Measurements from ENCODE around the gene ZFP1.
"Not testable (repeated sequence)": the region's sequence is repeated elsewhere in the genome, so short reads cannot be mapped to it uniquely, and the experiment has no call there.

Gene ZFP1

DNA sequence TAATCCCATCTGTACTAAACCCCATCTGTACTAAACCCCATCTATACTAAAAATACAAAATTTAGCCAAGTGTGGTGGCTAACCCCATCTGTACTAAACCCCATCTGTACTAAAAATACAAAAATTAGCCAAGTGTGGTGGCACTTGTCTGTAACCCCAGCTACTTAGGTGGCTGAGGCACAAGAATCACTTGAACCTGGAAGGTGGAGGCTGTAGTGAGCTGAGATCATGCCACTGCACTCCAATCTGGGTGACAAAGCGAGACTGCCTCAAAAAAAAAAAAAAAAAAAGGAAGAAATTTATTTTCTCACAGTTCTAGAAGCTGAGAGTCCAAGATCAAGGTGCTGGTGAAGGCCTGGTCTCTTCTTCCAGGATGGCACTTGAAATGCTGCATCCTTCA, 12.1 kb downstream of the ZFP1 start:
- DNase-seq, result no peak

DNA sequence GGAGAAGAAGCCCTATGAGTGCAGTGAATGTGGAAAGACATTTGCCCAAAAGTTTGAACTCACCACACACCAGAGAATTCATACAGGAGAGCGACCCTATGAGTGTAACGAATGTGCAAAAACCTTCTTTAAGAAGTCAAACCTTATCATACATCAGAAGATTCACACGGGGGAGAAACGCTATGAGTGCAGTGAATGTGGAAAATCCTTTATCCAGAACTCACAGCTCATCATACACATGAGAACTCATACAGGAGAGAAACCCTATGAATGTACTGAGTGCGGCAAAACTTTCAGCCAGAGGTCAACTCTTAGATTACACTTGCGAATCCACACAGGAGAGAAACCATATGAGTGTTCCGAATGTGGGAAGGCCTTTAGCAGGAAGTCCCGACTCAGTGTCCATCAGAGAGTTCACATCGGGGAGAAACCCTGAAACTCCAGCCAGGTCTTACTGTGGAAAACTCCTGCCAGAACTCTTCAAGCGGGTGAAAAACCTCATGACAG, 21.6 kb downstream of the ZFP1 start:
- DNase-seq, result no peak

DNA sequence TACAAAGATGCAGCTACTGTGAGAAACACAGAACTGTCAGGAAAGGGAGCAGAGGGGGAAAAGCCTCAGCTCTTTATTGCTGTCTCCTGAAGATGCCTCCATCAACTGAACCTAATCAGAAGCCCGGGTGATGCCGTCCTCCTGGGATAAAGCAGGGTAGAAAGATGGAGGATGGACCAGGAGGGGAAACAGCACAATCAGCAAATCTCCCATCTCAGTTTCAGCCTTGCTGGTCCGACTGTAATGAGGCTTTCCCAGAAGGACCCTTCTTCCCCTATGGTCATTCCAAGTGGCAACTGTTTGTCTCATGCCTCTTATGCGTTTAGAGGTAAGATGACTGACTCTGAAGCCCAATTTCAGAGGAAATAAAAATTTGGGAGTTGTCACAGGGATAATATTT, 24.3 kb downstream of the ZFP1 start:
- DNase-seq, result no peak

DNA sequence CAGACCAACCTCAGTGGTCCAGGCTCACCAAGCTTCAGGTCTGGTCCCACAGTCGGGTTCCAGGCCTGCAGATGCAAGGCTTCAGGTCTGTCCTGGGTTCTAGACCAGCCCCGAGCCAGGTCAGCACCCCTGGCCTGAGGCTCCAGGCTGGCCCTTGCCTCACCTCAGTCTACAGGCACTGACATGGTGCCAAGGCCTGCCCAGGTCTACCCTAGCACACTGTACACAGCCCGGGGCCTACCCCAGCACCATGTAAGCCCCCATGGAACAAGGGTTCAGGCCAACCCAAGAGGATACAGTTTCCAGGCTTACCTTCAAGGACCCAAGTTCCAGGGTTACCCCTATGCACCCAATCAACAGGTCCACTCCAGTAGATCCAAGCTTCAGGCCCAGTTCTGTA, 26.8 kb downstream of the ZFP1 start:
- DNase-seq, result no peak

DNA sequence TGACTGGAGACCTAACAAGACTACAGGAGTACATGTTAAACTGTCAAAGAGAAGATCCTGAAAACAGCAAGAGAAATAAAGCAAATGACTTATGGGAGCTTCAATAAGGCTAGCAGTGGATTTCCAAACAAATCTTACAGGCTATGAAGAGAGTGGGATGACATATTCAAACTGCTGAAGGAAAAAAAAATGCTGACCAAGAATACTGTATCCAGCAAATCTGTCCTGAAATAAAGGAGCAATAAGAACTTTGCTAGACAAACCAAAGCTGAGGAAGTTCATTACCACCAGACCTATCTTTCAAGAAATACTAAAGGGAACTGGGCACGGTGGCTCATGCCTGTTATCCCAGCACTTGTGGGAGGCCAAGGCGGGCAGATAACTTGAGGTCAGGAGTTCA, 28.6 kb downstream of the ZFP1 start:
- DNase-seq, result no peak

DNA sequence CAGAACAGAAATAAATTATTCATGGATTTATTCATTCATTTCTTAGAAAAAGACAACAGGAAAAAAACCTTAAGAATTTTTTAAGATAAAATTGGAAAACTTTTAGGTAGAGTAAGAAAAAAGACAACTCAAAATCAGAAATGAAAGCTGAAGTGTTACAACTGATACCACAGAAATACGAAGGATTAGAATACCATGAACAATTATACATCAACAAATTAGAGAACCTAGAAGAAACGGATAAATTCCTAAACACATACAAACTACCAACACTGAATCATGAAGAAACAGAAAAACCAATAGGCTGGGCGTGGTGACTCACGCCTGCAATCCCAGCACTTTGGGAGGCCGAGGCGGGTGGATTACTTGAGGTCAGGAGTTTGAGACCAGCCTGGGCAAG, 30.9 kb downstream of the ZFP1 start:
- no peak for DNase-seq

DNA sequence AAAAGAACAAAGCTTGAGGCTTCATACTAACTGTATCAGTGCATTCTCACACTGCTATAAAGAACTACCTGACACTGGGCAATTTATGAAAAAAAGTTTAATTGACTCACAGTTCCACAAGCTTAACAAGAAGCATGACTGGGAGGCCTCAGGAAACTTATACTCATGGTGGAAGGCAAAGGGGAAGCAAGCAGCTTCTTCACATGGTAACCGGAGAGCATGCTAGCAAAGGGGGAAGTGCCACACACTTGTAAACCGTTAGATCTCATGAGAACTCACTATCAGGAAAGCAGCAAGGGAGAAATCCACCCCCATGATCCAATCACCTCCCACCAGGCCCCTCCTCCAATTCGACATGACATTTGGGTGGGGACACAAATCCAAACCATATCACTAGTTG, 33.3 kb downstream of the ZFP1 start:
- no peak for DNase-seq

DNA sequence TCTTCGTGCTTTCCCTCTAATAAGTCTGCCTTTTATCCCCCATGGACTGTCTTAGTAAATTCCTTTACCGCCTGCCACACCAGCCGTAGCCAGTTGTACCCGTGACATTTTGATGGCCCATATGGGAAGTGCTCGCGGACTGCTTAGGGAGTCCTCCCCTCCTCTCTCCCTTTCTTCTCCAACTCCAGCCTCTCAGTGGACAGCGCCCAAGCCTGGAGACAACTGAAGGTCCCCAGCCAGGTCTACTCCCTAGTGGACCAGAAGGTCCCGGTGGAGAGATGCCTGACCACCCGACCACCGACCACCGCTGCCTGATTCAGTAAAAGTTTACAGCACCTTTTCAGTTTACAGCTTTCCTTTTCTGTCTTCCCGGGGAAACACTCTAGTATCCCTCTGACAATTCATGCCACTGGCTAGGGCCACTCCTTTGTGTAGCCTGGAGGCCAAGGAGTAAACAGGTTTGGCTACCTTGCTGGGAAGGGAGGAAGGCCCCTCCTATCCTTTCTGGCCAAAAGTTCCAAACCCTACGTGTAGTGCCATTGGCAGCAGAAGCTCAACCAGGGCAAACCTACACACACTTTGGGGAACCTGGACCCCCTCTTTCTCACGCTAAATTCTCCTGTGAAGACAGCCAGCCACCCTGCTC, 40.6 kb downstream of the ZFP1 start:
- DNase-seq, result no peak

DNA sequence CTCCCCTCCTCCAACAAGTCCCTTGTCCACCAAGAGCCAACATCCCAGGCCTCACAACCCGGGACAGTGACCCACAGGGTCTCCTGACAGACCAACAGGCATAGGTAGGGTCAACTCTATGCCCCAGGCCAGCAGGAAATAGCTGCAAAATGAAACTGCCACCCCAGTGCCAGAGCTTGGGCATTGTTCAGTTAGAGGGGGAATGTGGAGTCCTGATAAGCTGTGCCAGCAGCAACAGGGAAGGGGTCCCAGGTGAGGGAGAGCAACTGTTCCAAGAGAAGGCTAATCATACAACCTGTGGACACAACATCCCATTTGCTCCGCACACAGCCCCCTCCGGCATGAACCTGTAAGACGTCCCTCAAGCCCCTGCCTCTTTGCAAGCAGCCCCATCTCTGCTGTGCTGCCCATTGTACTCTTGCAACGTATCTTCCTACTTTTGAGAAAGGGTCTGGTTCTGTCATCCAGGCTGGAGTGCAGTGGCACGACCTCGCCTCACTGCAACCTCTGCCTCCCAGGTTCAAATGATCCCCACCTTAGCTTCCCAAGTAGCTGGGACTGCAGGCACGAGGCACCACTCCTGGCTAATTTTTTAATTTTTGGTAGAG, 41.4 kb downstream of the ZFP1 start:
- no peak for DNase-seq

DNA sequence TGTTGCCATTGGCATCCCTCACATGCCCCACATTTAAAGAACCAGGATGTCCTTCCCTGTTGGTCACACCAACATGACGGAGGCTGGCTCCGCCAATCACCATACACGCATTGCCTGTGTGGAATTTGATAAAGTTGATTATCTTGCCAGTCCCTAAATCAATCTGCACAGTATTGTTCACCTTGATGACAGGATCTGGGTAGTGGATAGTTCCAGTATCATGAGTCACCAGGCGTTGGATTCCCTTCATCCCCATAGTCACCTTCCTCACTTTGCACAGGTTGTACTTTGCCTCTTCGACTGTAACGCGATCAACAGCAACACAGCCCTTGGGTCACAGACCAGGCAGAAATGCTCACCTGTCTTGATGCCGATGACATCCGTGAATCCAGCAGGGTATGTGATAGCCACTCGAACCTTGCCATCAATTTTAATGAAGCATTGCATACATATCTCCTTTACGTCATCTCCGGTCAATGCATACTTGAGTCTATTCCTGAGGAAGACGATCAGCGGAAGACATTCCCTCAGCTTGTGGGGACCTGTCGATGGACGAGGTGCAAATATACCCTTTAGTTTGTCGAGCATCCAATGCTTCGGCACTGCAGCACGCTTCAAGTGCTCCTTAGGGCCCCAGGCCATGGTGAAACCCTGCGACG, 44.4 kb downstream of the ZFP1 start:
- DNase-seq, result no peak

DNA sequence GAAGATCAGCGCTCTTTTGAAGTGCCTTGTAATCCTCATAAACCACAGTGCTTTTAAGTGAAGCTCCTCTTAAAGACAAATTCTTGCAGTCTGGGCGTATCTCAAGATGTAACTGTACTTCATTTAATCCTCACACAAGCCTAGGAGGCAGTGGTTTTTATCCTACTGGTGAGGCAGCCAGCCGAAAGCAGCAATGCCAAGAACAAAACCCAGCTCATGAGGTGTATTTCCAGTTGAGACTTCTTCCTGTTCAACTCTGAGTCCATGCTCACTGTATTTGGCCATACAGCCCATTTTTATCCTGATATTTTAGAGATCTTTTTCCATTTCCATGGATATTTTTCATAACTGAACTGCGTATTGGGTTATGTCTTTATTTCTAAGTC, 44.9 kb downstream of the ZFP1 start:
- no peak for DNase-seq

DNA sequence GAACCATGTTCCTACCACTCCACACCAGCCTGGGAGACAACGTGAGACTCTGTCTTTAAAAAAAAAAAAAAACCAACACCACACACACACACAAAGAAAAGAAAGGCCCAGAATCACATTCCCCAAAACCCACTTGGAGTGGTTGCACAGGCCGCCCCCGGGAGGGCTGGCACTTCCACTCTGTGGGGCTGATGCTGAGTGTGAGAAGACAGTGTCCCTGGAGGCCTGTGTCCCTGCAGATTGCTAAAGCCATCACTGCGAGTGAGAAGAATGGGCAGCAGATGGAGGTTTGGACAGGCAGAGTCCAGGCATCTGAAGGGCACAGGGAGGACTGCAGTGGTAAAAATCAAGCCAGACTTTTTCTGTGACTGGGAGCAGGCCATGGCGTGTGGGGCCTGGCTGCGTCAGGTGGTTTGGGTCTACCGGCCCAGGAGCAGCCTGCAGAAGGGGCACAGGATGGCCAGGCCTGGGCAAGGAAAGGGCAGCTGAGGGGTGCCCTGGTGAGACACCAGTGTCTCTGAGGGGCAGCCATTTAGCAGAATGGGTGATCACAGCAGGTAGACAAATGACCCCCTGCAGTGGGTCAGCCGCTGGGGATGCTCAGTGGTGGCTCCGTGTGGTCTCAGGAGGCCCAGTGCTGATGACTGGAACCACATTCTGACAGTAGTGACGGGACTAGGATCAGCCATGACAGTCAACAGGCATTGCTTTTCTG, 45.6 kb downstream of the ZFP1 start:
- no peak for DNase-seq

DNA sequence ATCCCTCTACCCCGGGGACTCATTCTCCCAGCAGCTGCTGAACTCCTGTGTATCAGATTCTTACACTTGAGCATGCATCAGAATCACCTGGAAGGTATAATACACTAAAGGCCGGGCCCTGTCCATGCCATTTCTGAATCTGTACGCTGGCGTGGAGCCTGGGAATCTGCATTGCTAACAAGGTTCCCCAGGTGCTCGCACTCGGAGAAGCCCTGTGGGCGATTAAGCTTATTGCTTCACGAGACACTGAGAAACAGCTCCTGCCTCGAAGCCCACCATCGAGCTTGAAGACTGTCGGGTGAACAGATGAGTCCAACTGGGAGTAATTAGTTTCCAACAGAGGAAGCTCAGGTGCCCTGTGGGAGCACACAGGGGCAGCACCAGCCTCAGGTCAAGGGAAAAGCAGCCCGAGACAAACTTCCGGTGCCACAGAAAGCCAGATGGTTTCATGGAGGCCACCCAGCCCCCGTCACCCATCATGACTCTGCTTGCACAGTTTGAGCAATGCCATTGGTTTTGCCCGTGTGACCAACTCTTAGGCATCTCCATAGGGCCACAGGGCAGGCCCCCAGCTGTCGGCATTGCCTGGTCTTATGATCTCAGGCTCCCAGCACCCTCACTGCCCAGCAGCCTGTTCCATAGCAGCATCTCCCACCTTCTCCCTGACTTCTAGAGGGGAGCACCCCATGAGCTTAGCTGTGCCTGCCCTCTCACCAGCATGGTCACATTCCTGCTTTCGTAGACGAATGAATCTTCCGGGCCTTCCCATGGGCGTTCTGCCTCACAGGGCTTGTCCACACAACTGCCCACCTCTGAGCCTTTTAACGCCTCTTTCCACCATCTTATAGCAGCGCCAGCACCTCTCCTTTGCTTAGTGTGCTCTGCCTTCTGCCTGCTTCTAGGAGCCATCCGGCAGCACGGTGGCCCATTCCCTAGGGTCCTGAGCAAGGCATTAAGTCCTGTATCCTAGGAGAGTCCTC, 47.8 kb downstream of the ZFP1 start:
- no peak for DNase-seq

DNA sequence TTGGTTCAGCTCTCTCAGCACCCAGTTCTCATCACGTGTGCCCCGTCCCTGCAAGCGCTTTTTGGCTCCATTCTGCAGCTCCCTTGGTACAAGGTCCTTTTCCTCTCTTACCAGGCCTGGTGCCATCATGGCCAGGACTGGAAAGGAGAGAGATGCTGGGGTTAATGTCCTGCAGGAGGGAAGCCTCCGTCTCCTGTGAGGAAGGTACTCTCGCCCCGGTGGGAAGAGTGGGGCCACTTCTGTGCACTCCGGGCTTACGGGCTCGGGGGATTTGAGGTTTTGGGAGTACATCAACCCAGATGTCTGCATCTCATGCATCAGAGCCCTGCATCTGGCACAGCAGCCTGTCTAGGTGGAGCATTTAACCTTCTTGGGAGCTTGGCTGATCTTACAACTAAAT, 48.5 kb downstream of the ZFP1 start:
- DNase-seq, result no peak

DNA sequence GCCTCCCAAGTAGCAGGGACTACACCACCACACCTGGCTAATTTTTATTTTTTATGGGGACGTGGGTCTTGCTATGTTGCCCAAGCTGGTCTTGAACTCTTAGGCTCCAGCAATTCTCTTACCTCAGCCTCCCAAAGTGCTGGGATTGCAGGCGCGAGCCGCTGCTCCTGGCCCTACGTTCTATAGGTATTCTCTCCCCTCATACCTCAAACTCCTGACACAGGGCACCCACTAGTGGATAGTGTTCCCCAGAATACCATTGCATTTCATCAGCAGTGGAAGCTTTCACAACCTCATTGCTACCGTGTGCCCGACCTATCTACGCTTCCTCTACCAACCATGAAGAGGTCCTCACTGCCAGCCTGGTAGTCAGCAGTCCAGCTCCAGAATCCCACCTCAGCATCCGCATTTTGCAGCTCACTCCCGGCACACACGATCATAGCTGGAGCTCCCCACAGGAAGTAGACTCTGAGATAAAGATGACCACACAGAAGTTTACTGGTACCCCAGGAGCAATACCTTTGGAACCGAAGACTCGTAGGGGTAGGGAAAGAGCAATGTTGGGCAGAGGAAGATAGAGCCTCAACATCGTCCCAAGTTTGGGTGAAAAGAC, 49.3 kb downstream of the ZFP1 start:
- no peak for DNase-seq

DNA sequence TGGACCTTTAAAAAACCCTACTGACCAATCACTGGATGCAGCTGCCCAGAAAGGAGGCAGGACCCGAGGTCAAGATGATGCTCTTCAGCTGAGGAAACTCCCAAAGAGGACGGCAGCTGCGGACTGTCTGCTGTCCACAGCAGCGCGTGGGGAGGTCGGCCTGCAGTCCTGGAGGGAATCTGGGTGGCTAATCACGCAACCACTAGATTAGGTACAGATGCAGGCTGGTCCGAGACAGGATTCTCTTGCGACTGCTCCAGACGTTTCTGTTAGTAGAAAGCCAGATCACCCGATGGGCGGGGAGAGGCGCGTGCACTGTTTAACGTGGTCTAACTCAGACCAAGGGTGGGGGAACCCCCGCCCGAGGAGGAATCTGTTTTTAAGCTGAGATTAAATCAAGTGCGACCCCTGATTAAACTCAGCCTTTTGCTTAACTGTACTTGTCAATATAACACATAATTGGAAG, 49.8 kb downstream of the ZFP1 start:
- no peak for DNase-seq

DNA sequence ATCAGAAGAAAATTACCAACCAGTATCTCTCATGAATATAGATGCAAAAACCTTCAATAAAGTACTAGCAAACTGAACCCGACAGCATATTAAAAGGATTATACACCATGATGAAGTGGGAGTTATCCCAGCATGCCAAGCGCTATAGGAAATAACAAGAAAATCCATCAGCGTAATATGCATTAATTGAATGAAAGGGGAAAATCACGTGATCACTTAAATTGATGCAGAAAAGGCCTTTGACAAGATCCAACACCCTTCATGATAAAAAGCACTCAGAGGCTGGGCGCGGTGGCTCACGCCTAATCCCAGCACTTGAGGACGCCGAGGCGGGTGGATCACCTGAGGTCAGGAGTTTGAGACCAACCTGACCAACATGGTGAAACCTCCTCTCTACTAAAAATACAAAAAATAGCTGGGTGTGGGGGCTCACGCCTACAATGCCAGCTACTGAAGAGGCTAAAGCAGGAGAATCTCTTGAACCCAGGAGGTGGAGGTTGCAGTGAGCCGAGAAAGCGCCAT, 53.8 kb downstream of the ZFP1 start:
- DNase-seq, result no peak

DNA sequence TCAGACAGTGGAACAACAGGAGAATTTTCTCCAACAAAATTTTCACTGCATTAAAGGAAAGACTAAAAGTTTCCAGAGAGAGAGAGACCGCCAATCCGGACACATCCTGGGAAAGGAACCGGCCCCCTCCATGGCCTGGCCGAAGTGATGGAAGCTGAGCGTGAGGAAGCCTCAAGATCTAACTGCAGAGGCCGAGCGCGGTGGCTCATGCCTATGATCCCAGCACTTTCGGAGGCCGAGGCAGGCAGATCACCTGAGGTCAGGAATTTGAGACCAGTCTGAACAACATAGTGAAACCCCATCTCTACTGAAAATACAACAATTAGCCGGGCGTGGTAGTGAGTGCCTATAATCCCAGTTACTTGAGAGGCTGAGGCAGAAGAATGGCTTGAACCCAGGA, 54.8 kb downstream of the ZFP1 start:
- no peak for DNase-seq

DNA sequence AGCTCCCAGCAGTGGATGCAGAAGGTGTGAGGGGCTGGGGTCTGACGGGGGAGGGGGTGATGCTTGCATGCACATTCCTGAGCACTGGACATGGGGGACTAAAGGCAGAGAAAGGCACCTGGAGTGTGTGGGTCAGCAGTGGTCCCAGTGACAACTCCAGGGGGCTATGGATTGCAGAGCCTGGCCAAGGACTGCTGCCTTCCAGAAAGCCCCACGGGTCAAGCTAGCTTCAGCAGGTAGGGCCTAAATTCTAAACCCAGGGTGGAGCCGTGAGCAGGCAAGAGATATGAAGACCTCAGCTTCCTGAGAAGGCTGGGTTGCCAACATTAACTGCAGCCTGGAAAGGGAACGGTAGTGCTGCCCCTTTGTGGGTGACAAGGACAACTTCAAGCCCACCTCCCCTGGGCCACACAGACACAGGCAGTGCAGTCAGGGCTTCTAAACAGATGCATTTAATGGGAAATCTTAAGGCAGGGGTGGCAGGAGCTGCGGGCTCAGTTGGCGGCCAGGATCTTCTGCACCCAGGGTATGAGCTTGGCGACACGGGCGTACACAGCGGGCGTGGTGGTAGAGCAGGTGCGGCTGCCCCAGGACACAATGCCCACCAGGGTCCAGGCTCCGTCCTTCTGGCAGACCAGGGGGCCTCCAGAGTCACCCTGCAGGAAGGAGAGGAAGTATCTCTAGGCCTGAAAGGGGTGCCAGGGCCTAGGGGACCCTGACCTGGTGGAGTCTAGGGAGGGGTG, 55.5 kb downstream of the ZFP1 start:
- DNase-seq, result no peak

DNA sequence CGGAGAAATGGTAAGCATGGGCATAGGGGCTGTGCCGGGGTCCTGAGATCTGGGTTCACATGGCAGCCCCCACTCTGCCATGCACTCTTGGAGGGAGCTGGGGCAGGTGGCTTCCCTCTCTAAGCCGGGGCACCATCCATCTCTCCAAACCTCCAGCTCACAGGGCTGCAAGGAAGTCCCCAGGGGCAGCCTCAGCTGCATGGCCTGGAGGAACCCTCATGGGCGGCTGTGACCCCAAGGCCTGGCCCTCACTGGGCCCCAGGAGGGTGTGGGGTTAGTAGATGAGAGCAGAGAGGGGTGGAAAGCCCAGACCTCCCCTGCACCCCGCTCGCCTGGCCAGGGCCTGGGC, 56.1 kb downstream of the ZFP1 start:
- no peak for DNase-seq

DNA sequence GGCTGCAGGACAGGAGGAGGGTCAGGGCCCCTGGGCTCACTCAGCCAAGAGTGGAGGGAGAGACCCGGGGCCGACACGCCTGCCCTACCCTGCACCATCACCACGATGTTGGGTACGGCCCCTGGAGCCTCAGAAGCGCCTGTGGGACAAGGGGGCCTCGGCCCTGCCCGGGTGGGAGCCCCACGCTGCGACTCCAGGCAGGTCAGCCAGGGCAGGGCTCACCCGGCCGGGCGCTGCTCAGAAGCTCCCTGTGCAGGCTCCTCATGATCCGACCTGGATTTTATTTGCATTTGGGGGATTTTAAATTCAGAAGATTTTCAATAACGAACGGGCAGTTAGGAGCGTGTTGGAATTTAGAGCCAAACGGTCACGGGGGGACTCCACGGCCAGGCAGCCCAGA, 56.6 kb downstream of the ZFP1 start:
- not testable (repeated sequence) for DNase-seq
